ENCODE data around the gene MAP7. TPM values are rescaled to one million over a fixed set of nuclear protein-coding genes. Genes with fewer than 3 reads are reported as not detected.

MAP7 gene
- total RNA-seq, 2 experiments from 2014 or later = 0.45 to 0.49 TPM

- Histone ChIP-seq H3K9me3 (ENCODE audit: control insufficient read depth in 1 of 2, insufficient read depth in 1 of 2, low read length in 2 of 2) (no peaks in the 10 kb centered on the region), H3K4me3 (ENCODE audit: low read length) (no peak overlapping the region), H3K27me3 (ENCODE audit: control insufficient read depth in 1 of 2, insufficient read depth in 2 of 2, low read length in 2 of 2) (no peaks in the 10 kb centered on the region), H3K27ac (ENCODE audit: low read depth in 1 of 2, low read length in 2 of 2) (no peak overlapping the region), H3K4me1 (ENCODE audit: insufficient read depth, low read length) (no peaks in the 10 kb centered on the region), H3K36me3 (ENCODE audit: insufficient read depth, low read length) (no peaks in the 10 kb centered on the region)
- DNase-seq (no peak), ATAC-seq (ENCODE audit: poor library complexity) (no peak)
- ChIA-PET CTCF (no interaction called here), POLR2A (no interaction called here)
- Mint-ChIP-seq H3K4me3 (no peak overlapping the region), H3K27me3 (no peaks in the 10 kb centered on the region), H3K36me3 (ENCODE audit: low read depth) (no peaks in the 10 kb centered on the region), H3K9me3 (no peaks in the 10 kb centered on the region), H3K4me1 (ENCODE audit: low read depth) (peaks cover 3% of the 10 kb centered on the region), H3K27ac (no peak overlapping the region)
- intact Hi-C loops (cut with DNase I, micrococcal nuclease) = no loop called here
- TF ChIP-seq CTCF (IDR thresholded peaks at IDR 0.05) = no peak
These were observed 83.0 kb downstream of the MAP7 start for GRCh38 chr6:136467186-136467585.

GRCh38 chr6:136466777-136467176 lies 83.4 kb downstream of the MAP7 start:
- ATAC-seq (ENCODE audit: poor library complexity) = no peak
- Histone ChIP-seq H3K9me3 (ENCODE audit: control insufficient read depth in 1 of 2, insufficient read depth in 1 of 2, low read length in 2 of 2) (no peaks in the 10 kb centered on the region), H3K4me1 (ENCODE audit: insufficient read depth, low read length) (no peaks in the 10 kb centered on the region), H3K36me3 (ENCODE audit: insufficient read depth, low read length) (no peaks in the 10 kb centered on the region), H3K27ac (ENCODE audit: low read depth in 1 of 2, low read length in 2 of 2) (no peak overlapping the region), H3K4me3 (ENCODE audit: low read length) (no peak overlapping the region), H3K27me3 (ENCODE audit: control insufficient read depth in 1 of 2, insufficient read depth in 2 of 2, low read length in 2 of 2) (no peaks in the 10 kb centered on the region)
- no peak for TF ChIP-seq CTCF (IDR thresholded peaks at IDR 0.05)
- DNase-seq = no peak
- Mint-ChIP-seq H3K27ac (no peak overlapping the region), H3K4me1 (ENCODE audit: low read depth) (peaks cover 3% of the 10 kb centered on the region), H3K9me3 (no peaks in the 10 kb centered on the region), H3K36me3 (ENCODE audit: low read depth) (no peaks in the 10 kb centered on the region), H3K27me3 (no peaks in the 10 kb centered on the region), H3K4me3 (no peak overlapping the region)
- ChIA-PET CTCF (no interaction called here), POLR2A (no interaction called here)
- intact Hi-C loops (cut with DNase I, micrococcal nuclease) = no loop called here

- peaks cover 3% of the 10 kb centered on the region for H3K4me1 Mint-ChIP-seq (ENCODE audit: low read depth)
- H3K27ac Mint-ChIP-seq = no peak overlapping the region
- Histone ChIP-seq H3K4me3 (ENCODE audit: low read length) (no peak overlapping the region), H3K9me3 (ENCODE audit: control insufficient read depth in 1 of 2, insufficient read depth in 1 of 2, low read length in 2 of 2) (no peaks in the 10 kb centered on the region), H3K4me1 (ENCODE audit: insufficient read depth, low read length) (no peaks in the 10 kb centered on the region), H3K27ac (ENCODE audit: low read depth in 1 of 2, low read length in 2 of 2) (no peak overlapping the region), H3K36me3 (ENCODE audit: insufficient read depth, low read length) (no peaks in the 10 kb centered on the region), H3K27me3 (ENCODE audit: control insufficient read depth in 1 of 2, insufficient read depth in 2 of 2, low read length in 2 of 2) (no peaks in the 10 kb centered on the region)
- no peak overlapping the region for H3K4me3 Mint-ChIP-seq
- CTCF ChIA-PET = no interaction called here
- H3K9me3 Mint-ChIP-seq = no peaks in the 10 kb centered on the region
- H3K27me3 Mint-ChIP-seq = no peaks in the 10 kb centered on the region
- no peak for ATAC-seq (ENCODE audit: poor library complexity)
- TF ChIP-seq CTCF (IDR thresholded peaks at IDR 0.05) = no peak
- intact Hi-C loops (cut with DNase I, micrococcal nuclease) = no loop called here
- POLR2A ChIA-PET = no interaction called here
- H3K36me3 Mint-ChIP-seq (ENCODE audit: low read depth) = no peaks in the 10 kb centered on the region
- DNase-seq = no peak
These were observed 84.4 kb downstream of the MAP7 start for GRCh38 chr6:136465766-136466303.

Measured in CD4-positive, alpha-beta T cell (primary cell).